ENCODE results near the gene BRMS1.
A peak's percentile ranks its signal among the peaks of the same experiment; 100 is the strongest.

The BRMS1 gene

GRCh38 chr11:66297610-66298009, 47.3 kb downstream of the BRMS1 start:
- no peak for TF ChIP-seq CTCF (conservative IDR thresholded peaks at IDR 0.05; ENCODE audit: low read depth, low read length)
- H3K4me3 ChIP-seq (ENCODE audit: low read length): no peak overlapping the region
- DNase-seq (ENCODE audit: low read depth): no peak

- no peak for TF ChIP-seq CTCF (conservative IDR thresholded peaks at IDR 0.05; ENCODE audit: low read depth, low read length)
- no peak for DNase-seq (ENCODE audit: low read depth)
- no peak overlapping the region for H3K4me3 ChIP-seq (ENCODE audit: low read length)
Measured at GRCh38 chr11:66294626-66295620, 50.0 kb downstream of the BRMS1 start.

GRCh38 chr11:66293777-66294625, 50.9 kb downstream of the BRMS1 start:
- TF ChIP-seq CTCF (conservative IDR thresholded peaks at IDR 0.05; ENCODE audit: low read depth, low read length): no peak
- H3K4me3 ChIP-seq (ENCODE audit: low read length): peak overlapping the region; percentile 87
- no peak for DNase-seq (ENCODE audit: low read depth)

DNA sequence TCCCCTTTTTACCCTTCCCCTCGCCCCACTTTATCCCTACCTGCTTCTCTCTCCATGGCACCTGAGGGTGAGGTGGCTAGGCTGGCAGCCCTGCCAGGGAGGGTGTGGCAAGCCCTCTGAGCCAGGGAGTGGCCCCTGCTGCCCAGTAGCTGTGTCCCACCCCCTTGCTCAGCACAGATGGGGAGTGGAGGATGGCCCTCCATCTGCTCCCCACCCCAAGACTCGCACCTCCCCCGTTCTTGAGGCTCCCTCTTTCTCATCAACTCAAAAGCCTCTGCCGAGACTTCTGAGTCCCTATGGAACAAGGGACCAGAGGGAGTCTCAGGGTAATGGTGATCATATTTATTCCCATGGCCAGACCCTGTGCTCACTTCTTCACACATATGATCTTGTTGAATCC, 51.6 kb downstream of the BRMS1 start:
- no peak for TF ChIP-seq CTCF (conservative IDR thresholded peaks at IDR 0.05; ENCODE audit: low read depth, low read length)
- DNase-seq (ENCODE audit: low read depth): no peak
- peak overlapping the region; percentile 87 for H3K4me3 ChIP-seq (ENCODE audit: low read length)

- TF ChIP-seq CTCF (conservative IDR thresholded peaks at IDR 0.05; ENCODE audit: low read depth, low read length): no peak
- no peak for DNase-seq (ENCODE audit: low read depth)
- peak overlapping the region; percentile 87 for H3K4me3 ChIP-seq (ENCODE audit: low read length)
Measured at GRCh38 chr11:66292543-66293332, 52.2 kb downstream of the BRMS1 start.

DNA sequence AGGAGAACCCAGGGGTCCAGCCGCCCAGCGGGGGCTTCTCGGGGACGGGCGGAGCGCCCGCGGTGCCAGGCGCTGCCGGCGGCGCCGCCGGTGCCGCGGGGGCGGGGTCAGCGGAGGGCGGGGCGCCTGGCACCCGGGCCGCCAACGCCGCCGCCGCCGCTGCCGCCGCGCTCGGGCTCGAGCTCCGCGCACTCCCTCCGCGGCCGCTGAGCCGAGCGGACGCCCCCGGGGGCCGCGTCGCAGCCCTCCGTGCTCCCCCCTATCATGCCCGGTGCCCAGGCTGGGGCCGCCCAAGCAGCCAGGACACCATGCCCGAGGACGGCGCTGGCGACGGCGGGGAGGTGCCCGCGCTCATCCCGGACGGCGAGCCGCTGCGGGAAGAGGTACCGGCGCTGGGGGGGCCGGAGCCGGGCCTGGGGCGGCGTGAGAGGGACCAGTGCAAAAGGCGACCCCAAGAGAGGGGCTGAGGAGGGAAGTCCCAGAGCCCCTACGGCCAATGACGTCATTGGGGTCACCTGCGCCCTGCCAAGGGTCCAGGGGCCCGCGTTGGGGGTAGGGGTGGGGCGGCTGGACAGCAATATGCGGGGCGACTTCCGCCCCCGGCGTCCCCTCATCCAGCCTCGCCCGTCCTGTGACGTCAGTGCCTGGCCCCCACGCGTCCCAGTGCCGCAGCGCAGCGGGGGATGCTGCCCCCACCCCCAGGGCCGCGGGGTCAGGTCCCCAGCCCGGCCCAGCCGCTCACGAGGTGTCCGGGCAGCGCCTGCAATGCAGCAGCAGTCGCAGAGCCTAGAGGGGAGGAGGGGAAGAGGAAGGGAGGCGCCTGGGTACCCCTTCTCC, 53.0 kb downstream of the BRMS1 start, which contains the start of gene TMEM151A:
Gene TMEM151A, plus strand, starts transcription at position 189 of the 837 bp plus-strand sequence. Its CDS starts 120 bp downstream, at position 309.
- no peak for DNase-seq (ENCODE audit: low read depth)
- peak within 1 kb of the TSS; percentile 87 for H3K4me3 ChIP-seq (ENCODE audit: low read length)
- no peak for TF ChIP-seq CTCF (conservative IDR thresholded peaks at IDR 0.05; ENCODE audit: low read depth, low read length)
